ENCODE measurements around the gene SLC4A2. TPM values are rescaled to one million over a fixed set of nuclear protein-coding genes. Genes with fewer than 3 reads are reported as not detected.

SLC4A2 gene
- total RNA-seq, 1 experiment from 2014 or later: 164 TPM

DNA sequence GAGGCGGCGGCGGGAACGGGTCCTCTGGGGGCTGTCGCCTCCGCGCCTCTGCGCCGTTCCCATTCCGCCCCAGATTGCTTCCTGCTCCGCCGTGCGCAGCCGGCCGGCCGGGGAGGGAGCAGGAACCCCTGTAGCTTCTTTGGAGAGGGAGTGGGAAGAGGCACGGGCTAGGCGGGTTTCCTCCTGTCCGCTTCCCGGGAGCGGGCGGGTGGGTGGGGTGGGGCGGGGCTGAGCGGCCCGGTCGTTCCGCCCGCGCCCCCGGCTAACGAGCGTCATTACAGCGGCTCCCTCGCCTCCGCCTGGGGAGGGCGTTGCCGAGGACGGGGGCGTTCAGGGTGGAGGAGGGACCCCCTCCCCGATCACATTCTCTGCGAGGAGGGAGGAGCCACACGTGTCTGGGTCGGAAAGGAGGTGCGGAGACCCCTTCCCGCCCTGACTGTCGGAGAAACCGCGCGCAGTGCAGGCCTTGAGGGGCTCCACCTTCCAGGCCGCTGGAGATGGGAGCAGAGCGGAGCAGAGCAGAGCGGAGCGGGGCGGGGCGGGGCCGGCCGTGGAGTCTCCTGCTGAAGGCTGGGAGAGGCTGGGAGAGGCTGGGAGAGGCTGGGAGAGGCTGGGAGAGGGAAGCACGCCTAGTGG, 66.6 kb downstream of the SLC4A2 start (continued):
- TF ChIP-seq, protein P1, sequence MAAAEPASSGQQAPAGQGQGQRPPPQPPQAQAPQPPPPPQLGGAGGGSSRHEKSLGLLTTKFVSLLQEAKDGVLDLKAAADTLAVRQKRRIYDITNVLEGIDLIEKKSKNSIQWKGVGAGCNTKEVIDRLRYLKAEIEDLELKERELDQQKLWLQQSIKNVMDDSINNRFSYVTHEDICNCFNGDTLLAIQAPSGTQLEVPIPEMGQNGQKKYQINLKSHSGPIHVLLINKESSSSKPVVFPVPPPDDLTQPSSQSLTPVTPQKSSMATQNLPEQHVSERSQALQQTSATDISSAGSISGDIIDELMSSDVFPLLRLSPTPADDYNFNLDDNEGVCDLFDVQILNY (CRISPR knock-in tag; IDR thresholded peaks at IDR 0.05): 0 out of 2 replicates have a peak, but pooled peaks have one; percentile 54
- TF ChIP-seq ETV6 (CRISPR knock-in tag; IDR thresholded peaks at IDR 0.05): no peak
- no peak for TF ChIP-seq GRHL2 (CRISPR knock-in tag; IDR thresholded peaks at IDR 0.05; ENCODE audit: insufficient replicate concordance, severe bottlenecking)
- TF ChIP-seq, protein P2, sequence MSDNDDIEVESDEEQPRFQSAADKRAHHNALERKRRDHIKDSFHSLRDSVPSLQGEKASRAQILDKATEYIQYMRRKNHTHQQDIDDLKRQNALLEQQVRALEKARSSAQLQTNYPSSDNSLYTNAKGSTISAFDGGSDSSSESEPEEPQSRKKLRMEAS (CRISPR knock-in tag; IDR thresholded peaks at IDR 0.05): no peak
- TF ChIP-seq, protein P3, sequence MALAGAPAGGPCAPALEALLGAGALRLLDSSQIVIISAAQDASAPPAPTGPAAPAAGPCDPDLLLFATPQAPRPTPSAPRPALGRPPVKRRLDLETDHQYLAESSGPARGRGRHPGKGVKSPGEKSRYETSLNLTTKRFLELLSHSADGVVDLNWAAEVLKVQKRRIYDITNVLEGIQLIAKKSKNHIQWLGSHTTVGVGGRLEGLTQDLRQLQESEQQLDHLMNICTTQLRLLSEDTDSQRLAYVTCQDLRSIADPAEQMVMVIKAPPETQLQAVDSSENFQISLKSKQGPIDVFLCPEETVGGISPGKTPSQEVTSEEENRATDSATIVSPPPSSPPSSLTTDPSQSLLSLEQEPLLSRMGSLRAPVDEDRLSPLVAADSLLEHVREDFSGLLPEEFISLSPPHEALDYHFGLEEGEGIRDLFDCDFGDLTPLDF (CRISPR knock-in tag; IDR thresholded peaks at IDR 0.05): no peak
- no peak for TF ChIP-seq ELF4 (CRISPR knock-in tag; IDR thresholded peaks at IDR 0.05; ENCODE audit: low read depth)
- no peak for TF ChIP-seq ZNF423 (CRISPR knock-in tag; IDR thresholded peaks at IDR 0.05)
- TF ChIP-seq, protein P4, sequence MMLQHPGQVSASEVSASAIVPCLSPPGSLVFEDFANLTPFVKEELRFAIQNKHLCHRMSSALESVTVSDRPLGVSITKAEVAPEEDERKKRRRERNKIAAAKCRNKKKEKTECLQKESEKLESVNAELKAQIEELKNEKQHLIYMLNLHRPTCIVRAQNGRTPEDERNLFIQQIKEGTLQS (CRISPR knock-in tag; conservative IDR thresholded peaks at IDR 0.05): no peak
- TF ChIP-seq EMX1 (CRISPR knock-in tag; IDR thresholded peaks at IDR 0.05): no peak
- TF ChIP-seq, protein P5, sequence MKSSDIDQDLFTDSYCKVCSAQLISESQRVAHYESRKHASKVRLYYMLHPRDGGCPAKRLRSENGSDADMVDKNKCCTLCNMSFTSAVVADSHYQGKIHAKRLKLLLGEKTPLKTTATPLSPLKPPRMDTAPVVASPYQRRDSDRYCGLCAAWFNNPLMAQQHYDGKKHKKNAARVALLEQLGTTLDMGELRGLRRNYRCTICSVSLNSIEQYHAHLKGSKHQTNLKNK (CRISPR knock-in tag; IDR thresholded peaks at IDR 0.05): no peak
- TF ChIP-seq, protein P6, sequence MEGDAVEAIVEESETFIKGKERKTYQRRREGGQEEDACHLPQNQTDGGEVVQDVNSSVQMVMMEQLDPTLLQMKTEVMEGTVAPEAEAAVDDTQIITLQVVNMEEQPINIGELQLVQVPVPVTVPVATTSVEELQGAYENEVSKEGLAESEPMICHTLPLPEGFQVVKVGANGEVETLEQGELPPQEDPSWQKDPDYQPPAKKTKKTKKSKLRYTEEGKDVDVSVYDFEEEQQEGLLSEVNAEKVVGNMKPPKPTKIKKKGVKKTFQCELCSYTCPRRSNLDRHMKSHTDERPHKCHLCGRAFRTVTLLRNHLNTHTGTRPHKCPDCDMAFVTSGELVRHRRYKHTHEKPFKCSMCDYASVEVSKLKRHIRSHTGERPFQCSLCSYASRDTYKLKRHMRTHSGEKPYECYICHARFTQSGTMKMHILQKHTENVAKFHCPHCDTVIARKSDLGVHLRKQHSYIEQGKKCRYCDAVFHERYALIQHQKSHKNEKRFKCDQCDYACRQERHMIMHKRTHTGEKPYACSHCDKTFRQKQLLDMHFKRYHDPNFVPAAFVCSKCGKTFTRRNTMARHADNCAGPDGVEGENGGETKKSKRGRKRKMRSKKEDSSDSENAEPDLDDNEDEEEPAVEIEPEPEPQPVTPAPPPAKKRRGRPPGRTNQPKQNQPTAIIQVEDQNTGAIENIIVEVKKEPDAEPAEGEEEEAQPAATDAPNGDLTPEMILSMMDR (IDR thresholded peaks at IDR 0.05): no peak
- TF ChIP-seq ZNF416 (CRISPR knock-in tag; IDR thresholded peaks at IDR 0.05): no peak
- TF ChIP-seq, protein P7, sequence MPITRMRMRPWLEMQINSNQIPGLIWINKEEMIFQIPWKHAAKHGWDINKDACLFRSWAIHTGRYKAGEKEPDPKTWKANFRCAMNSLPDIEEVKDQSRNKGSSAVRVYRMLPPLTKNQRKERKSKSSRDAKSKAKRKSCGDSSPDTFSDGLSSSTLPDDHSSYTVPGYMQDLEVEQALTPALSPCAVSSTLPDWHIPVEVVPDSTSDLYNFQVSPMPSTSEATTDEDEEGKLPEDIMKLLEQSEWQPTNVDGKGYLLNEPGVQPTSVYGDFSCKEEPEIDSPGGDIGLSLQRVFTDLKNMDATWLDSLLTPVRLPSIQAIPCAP (CRISPR knock-in tag; IDR thresholded peaks at IDR 0.05): no peak
- TF ChIP-seq NFYB (CRISPR knock-in tag; conservative IDR thresholded peaks at IDR 0.05; ENCODE audit: low read depth): no peak
- no peak for TF ChIP-seq SMAD3 (CRISPR knock-in tag; IDR thresholded peaks at IDR 0.05; ENCODE audit: borderline replicate concordance)

Other genes with a start within 250 kb of the SLC4A2 start
- gene AOC1, start 207.1 kb upstream of the SLC4A2 start, total RNA-seq (2021): 0.17 to 0.39 TPM (median 0.23 TPM) in 3 replicates
- 13.9 to 16.2 TPM (median 14.6 TPM) in 3 replicates for gene KCNH2, start 81.3 kb upstream of the SLC4A2 start, total RNA-seq (2021)
- 5.7 to 7.0 TPM (median 6.6 TPM) in 3 replicates for gene NOS3, start 68.6 kb upstream of the SLC4A2 start, total RNA-seq (2021)
- gene ATG9B, start 35.1 kb upstream of the SLC4A2 start, total RNA-seq (2021): 2.4 to 3.8 TPM (median 2.4 TPM) in 3 replicates
- 27.9 to 35.9 TPM (median 28.4 TPM) in 3 replicates for gene ABCB8, start 31.1 kb upstream of the SLC4A2 start, total RNA-seq (2021)
- gene ASIC3, start 11.1 kb upstream of the SLC4A2 start, total RNA-seq (2021): 3.4 to 5.5 TPM (median 5.2 TPM) in 3 replicates
- 23.6 to 27.8 TPM (median 24.5 TPM) in 3 replicates for gene CDK5, start 1.7 kb upstream of the SLC4A2 start, total RNA-seq (2021)
- 62.1 to 70.2 TPM (median 67.7 TPM) in 3 replicates for gene FASTK, start 21.2 kb downstream of the SLC4A2 start, total RNA-seq (2021)
- 61.3 to 72.8 TPM (median 62.5 TPM) in 3 replicates for gene TMUB1, start 23.9 kb downstream of the SLC4A2 start, total RNA-seq (2021)
- 107 to 163 TPM (median 113 TPM) in 3 replicates for gene AGAP3, start 26.9 kb downstream of the SLC4A2 start, total RNA-seq (2021)
- gene GBX1, start 108.1 kb downstream of the SLC4A2 start, total RNA-seq (2021): 0.27 to 0.55 TPM in 2 of 3 replicates, not detected in the other
- gene ASB10, start 127.7 kb downstream of the SLC4A2 start, total RNA-seq (2021): not detected in 3 replicates
- gene H2BK1, start 150.9 kb downstream of the SLC4A2 start, total RNA-seq (2021): 0.87 TPM in 1 of 3 replicates, not detected in the others
- 41.3 to 43.7 TPM (median 43.5 TPM) in 3 replicates for gene ABCF2, start 167.6 kb downstream of the SLC4A2 start, total RNA-seq (2021)
- gene CHPF2, start 172.9 kb downstream of the SLC4A2 start, total RNA-seq (2021): 25.0 to 30.7 TPM (median 26.3 TPM) in 3 replicates
- 5.8 to 9.0 TPM (median 5.9 TPM) in 3 replicates for gene SMARCD3, start 189.1 kb downstream of the SLC4A2 start, total RNA-seq (2021)